ENCODE results near the gene TEDDM1.
A peak's percentile ranks its signal among the peaks of the same experiment; 100 is the strongest.
"Not testable (repeated sequence)": the region's sequence is repeated elsewhere in the genome, so short reads cannot be mapped to it uniquely, and the experiment has no call there.

TEDDM1 gene, protein sequence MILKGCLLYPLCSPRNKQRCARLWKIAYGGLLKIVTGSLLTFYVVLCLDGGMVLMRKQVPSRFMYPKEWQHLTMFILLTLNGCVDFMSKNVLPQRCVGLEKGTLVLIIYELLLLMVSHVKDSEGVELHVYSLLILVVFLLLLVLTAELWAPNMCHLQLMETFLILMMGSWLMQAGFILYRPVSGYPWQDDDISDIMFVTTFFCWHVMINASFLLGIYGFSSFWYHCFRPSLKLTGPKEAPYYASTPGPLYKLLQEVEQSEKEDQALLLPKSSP

DNA sequence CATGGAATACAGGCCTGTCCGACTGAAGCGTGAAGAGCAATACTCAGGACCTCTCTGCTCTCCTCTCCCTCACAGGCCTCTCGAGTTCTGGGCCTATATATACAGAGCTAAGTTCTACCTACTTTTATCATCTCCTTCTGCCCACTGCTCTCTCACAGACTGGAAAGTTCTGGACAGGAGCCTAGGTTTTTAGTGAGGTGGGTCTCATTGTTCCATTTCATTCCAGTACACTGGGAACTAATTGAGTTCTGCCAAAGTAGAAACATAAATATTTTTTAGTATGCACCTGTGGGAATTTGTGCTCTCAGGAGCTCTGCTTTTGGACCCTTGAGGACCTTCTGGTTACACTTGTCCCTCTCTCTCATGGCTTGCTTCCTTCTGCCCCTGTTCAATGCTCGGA lies at the start of gene TEDDM1:
Gene TEDDM1, minus strand, starts transcription at position 101 of the 400 bp plus-strand sequence. CDS start 182 bp downstream, outside the sequence.
- DNase-seq (ENCODE audit: low read depth in 2 of 2): no peak

DNA sequence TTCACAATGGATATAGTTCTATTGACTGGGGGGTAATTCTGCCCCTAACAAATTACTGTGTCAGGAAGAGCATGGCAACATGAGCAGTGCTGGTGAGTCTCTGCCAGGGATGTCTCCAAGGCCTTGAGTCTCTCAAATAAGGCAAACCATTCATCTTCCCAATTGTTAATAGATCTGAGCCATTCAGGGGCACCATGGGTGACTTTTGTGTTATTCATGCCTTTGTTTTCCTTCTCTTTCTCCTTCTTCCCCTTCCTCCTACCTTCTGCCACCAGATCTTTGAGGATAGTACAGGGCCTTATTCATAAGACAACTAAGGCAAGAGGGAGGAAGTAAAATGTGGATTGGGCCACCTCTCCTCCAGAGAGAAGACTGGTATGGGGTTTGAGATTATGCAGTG lies 49.6 kb upstream of the TEDDM1 start, which contains the start of gene RGSL1:
Gene RGSL1, plus strand, starts transcription at position 60 of the 400 bp plus-strand sequence. Its CDS starts 20 bp downstream, at position 80.
- no peak for DNase-seq (ENCODE audit: low read depth in 2 of 2)

DNA sequence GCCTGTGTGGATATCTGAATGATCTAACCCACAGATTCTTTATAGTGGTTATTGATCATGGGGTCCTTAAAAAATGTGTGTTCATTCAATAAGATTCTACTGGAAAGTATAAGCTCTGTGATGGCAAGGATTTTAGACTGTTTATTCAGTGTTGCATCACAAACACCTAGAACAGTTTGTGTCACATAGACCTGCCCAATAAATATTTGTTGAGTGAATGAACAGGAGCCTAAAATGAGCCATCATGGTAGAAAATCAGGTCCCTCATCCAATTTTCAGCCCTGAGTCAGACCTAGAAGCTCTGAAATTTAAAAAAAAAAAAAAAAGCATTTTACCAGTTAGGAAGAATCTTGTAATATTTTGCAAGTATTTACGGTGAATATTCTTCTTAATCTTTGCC lies 47.2 kb upstream of the TEDDM1 start:
- no peak for DNase-seq (ENCODE audit: low read depth in 2 of 2)

DNA sequence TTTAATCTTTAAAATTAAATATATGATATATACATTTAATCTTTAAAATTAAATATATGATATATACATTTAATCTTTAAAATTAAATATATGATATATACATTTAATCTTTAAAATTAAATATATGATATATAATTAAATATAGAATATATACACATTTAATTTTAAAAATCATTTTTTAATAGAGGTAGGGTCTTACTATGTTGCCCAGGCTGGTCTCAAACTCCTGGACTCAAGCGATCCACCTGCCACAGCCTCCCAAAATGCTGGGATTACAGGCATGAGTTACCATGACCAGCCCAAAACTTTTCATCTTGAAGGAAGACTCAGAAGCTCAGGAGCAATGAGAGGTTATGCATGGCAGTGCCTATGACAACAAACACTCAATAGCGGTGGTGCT lies 46.7 kb upstream of the TEDDM1 start:
- DNase-seq (ENCODE audit: low read depth in 2 of 2): not testable (repeated sequence)

DNA sequence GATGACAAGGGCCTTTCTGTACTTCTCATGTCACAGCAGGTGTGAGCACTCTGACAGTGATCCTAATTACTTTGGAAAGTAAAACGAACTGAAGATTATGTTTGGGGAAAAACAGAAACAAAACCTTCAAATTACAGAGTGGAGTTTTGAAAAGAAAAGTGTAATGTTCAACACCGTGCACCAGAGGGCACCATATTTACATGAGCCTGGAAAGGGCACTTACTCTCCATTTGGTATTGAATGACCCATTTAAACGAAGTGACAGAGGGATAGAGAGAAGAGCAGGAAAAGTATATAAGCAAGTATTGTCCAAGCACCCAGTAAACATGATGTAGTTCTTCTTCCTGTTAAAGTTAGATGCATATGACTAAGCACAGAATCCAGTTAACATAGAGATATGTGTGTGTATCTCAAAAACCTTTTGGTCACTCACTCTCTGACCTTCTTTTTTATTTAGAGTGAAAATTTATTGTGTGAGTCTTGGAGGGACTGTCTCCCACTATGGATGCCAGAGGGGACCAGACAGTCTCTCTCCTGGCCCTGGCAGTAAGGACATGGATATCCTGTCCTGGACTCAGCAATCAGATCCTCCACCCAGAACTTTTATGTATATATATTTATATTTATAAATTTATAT lies 45.7 kb upstream of the TEDDM1 start:
- no peak for DNase-seq (ENCODE audit: low read depth in 2 of 2)

DNA sequence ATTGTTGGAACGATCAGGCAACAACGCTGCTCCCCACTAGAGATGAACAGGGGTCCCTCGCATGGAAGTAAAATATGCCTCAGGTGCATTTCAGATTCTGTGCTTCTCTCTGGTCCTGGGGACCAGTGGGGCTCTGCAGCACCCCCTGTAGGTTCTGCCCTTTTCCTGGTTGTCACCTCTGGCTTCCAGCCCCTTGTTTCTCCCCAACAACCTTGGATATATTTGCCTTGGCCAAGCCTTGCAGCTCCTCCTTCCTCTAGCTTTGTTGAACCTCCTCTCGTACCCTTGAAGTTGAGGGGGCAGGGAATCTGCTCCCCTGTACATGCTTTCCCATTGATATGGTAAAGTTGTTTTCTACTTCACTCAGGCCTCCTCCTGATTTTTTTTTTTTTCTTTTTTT lies 44.0 kb upstream of the TEDDM1 start:
- no peak for DNase-seq (ENCODE audit: low read depth in 2 of 2)

DNA sequence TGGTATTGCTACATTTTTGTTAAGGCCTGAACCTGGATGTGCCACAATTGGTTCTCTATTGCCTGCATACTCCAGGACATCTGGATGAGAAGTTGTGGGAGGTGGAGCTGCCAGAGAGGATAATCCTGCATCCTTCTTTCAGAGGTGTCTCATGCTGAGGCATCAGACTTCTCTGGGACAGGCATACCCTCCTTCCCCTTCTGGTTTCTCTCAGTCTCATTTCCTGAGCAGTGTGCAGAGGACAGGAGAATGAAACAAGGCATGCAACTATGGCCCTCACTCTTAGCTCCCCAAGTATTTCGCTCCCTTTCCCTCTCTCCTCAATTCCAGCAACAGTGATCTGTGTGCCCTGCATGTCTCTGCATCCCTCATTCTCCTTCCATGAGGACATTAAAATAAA lies 41.9 kb upstream of the TEDDM1 start:
- DNase-seq (ENCODE audit: low read depth in 2 of 2): no peak

DNA sequence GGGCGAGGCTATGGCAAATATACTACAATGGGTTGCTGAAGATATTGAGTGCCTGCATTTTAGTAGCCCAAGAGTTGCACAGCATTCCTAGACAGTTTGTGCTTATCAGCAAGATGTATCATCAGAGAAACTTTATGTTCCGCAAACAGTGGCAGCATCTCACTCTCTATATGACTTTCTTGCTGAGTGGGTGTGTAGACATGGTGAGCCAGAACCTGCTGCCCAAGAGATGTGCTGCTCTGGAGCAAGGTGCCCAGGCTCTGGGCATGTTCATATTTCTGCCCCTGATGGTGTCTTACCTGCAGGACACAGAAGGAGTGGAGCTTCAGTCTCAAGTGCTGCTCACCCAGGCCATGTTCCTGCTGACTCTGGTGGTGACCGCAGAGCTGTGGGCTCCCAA lies 41.3 kb upstream of the TEDDM1 start:
- no peak for DNase-seq (ENCODE audit: low read depth in 2 of 2)

DNA sequence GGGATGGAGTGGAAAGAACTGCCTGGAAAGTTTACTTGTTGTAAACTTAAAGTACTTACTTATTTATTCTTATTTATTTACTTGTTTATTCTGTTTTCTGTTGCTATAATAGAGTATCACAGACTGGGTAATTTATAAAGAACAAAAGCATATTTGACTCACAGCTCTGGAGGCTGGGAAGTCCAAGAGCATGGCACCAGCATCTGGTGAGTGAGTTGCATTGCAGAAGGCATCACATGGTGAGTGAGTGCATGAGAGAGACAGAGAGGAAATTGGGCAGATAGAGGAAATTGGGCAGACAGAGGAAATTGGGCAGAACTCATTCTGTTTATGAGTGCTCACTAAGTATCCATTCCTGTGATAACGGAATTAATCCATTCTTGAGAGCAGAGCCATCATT lies 37.9 kb upstream of the TEDDM1 start:
- no peak for DNase-seq (ENCODE audit: low read depth in 2 of 2)

DNA sequence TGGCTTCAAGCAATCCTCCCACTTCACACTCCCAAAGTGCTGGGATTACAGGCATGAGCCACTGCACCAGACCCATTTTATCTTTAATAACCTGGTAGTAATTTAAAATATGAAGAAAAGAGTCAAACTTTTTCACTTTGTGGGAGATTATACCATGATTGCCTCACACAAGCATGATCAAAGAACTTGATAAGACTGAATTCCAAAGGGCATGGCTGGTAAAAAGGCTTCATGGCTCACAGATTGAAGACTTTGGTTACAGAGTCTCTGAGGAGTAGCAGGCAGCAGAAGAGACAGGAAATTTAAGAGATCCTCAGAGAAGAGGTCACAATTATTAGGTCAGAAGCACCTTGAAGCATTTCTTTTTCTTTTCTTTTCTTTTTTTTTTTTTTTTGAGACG lies 33.1 kb upstream of the TEDDM1 start:
- no peak for DNase-seq (ENCODE audit: low read depth in 2 of 2)

DNA sequence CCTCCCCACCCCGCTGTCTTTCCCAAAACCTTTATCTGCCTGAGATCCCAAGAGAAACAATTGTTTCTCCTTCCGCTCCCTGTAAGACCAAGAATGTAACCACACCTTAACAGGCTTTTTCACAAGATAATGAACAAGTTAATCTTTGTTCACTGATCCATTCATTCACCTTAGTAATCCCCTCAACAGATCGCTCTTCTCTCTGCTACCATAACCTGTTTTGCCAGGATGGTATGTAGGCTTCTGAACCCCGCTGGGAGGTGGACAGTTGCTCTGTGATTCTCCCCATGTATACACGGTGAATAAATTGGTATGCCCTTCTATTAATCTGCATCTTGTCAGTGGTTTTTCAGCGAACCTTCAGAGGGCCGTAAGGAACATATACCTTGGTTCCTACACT lies 30.8 kb upstream of the TEDDM1 start:
- no peak for DNase-seq (ENCODE audit: low read depth in 2 of 2)

DNA sequence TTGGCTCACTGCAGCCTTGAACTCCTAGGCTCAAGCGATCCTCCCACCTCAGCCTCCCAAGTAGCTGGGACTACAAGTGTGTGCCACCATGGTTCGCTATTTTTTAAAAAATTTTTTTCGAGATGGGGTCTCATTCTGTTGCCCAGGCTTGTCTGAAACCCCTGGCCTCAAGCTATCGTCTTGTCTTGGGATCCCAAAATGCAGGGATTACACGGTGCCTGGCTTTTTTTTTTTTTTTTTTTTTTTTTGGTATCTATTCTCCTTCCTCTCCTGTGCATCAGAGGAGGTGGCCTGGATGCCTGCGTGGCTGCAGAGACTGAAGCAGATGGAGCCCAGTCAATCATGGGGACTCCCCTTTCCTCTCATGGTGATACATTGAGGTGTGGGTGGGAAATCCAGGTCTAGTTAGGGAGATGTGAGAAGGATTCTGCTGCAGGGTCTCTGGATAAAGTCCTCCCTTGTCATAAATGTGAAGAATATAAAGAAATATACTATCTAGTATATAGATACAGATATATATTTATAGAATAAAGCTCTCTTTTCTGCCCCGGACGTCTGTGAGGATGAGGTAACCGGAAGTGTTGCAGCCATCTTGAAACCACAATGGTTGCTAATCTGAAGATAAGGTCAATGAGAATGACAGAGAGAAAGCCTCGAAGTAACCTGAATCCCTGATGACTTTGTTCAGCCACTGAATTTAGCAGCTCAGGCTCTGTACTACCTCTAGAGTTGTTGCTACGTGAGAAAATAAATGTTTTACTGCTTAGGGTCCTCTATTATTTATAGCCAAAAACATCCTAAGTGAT lies 30.0 kb upstream of the TEDDM1 start:
- DNase-seq (ENCODE audit: low read depth in 2 of 2): peak in 1 of 2 donors; percentile 21

DNA sequence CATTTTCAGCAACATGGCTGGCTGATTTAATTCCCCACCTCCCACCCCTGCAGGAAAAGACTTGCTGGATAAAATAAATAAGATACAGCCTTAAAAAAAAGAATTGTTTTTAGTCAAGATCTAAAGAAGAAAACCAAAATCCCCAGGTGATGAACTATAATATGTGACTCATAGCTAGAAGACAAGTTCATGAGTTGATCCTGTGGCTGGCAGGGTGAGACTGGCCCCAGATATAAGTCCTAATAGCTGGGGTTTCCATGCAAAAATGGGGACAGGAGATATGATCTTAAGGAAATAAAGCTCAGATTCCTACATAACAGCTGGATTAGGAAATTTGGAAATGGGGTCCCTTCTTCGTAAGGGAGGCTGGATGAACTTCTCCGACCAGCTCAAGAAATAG lies 27.6 kb upstream of the TEDDM1 start:
- DNase-seq (ENCODE audit: low read depth in 2 of 2): no peak

DNA sequence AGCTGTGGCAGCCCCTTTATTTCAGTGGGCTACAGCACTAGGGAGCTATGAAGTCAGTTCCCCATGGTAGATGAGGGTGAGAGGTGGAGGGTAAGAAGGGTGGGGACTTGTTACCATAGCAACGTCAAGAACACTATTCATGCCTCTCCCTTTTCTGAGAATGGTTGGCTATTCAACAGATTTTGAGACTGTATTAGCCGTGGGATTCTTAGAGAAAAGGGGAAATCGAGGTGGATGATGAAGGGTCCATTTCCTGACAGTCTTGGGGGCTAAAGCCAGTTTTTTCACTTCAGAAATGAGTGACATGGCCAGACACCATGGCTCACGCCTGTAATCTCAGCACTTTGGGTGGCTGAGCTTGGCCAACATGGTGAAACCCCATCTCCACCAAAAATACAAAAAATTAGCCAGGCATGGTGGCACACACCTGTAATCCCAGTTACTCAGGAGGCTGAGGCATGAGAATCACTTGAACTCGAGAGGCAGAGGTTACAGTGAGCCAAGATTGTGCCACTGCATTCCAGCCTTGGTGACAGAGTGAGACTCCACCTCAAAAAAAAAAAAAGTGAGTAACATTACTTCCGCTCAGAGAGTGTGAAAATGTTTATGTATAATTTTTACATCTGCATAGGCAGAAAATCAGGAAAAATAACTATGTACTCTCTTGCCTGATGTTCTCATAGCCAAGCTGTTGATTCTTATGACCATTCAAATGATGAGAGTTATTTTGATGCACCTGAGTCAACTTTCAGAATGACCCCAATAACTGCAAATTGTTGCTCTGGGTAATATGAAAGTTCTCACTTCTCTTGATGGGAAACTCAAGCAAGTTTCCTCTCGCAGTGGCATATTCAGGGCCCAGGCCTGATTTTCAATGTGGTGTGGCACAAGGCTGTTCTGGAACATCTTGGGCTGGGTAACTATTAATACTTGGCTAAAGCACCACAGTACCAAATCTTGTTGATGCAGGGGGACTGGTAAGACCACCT lies 26.3 kb upstream of the TEDDM1 start:
- no peak for DNase-seq (ENCODE audit: low read depth in 2 of 2)

DNA sequence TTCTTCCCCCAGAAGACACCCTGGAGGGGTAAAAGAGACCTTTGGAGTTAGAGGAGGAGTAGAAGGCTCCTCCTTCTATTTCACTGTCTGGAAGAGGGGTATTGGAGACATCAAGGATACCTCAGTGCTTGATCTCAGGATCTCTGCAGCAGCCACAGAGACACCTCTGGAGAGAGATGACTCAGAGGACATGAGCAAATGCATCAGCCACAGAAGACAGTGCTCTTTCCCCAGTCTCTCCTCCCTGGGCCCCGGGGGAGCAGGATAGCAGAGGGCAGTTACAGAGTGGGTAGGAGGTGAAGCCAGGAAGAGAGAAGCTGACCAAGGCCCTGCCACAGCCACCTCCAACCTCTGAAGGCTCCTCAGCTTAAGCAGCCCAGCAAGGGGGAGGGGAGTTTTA lies 15.3 kb upstream of the TEDDM1 start:
- DNase-seq (ENCODE audit: low read depth in 2 of 2): no peak

DNA sequence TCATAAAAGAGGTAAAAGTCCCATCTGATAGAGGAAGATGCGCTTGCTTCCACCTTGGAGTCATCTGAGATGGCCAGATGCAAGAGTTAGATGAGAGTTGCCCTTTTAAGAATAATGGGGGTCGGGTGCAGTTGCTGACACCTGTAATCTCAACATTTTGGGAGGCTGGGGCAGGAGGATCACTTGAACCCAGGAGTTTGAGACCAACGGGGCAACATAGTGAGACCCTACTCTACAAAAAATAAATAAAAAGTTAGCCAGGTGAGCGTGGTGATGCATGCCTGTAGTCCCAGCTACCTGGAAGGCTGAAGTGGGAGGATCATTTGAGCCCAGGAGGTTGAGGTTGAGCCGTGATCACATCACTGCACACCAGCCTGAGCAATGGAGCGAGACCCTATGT lies 13.5 kb upstream of the TEDDM1 start:
- no peak for DNase-seq (ENCODE audit: low read depth in 2 of 2)

DNA sequence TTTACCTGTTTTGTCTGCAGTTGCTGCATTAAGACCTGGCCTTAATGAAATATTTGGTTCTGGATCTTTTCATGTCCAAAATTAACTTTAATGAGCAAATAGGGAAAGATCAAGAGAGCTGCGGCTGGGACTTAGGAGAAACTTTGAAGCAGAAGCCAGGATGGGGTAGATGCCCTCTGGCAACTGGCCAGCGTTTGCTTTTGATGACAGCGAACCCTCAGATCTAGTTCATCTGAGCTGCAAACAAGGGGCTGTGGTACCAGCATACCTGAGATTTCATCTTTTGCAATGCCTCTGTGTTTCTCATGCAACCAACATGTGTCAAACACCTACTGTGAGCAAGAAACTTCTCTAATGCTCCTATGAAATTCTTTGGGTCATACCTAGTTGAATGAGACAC lies 13.0 kb upstream of the TEDDM1 start:
- no peak for DNase-seq (ENCODE audit: low read depth in 2 of 2)

DNA sequence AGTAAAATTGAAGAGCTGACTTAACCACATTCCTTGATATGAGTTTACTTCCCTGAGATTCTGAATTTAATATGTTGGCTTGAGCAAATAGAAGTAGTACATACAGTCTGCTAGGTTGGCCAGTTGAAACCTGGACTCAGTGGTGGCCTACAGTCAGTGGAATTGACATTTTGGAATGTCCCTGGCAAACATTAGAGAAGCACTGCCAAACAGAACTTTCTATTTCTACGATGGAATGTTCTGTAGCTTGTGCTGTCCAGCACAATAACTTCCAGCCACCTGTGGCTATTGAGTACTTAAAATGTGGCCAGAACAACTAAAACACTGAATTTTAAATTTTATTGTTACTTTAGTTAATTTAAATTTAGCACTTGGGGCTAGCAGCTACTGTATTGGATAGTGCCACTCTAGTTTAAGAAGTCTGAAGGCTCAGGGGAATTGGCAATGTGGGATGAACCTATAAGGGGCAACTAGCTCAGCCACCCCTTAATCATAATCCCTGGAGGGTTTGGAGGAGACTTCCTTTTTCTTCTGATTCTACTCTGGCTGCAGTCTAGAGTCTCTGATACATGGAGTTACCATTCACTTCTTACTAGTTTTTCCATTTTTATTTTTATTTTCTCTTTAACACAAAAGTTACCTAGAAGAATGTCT lies 10.3 kb upstream of the TEDDM1 start:
- DNase-seq (ENCODE audit: low read depth in 2 of 2): no peak

DNA sequence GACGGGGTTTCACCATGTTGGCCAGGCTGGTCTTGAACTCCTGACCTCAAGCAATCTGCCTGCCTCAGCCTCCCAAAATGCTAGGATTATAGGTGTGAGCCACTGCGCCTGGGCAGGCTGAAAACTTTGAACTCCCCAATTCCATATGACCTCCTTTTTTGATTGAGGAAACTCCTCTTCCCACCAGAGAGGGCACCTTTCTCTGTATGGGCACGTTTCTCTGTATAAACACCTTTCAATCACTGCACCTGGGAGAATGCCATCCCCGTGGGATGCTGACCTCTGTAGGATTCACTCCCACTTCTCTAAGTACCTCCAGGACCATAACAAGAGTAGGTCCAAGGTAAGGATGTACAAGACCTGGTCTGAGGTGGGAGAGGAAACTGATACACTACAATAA lies 9.7 kb upstream of the TEDDM1 start:
- no peak for DNase-seq (ENCODE audit: low read depth in 2 of 2)

DNA sequence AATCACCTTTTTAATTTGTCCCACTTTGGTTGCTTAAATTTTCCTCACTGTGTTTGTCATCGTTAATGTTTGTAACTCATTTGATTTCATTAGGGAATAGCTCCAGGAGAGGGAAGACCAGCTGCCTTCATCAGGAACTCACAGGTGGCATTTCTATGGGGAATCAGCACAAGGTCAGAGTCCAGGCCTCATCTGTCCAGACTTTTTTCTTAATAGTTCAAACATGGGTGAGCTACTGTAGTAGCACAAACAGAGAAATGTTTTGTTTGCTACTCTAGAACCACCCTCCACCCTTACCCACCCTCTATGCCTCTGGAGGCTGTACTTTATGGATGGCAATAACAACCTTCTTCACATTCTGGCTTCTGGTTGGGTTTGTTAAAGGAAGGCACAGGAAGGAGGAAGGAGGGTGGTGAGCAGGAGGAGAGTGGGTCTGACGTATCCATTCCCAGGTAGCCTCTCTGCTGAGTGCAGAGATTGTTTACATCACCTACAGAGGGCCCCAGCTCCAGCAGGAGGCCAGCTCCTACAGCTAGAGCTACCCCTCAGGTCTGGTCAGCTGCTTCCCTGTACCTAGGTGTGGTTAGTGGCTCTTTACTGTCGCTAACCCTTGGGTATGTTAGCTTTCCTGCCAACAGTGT lies 8.1 kb upstream of the TEDDM1 start:
- DNase-seq (ENCODE audit: low read depth in 2 of 2): no peak

DNA sequence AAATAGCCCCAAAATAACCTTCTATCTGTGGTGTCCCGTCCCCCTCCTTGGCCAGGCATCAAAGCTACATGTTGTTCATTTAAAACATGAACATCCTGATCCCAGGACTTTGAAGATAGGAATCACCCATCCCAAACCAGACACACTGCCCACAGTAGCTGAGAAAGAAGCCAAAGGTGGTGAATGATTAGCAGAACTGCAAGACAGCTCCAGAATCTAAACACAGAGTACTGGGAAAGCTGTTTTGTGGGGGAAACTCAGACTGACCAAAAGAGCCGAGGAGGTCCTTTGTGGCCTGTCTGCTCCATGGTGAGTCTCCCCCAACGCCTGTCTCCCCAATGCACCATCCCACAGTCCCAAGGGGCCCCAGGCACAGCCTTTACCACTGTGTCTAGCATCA lies 7.3 kb upstream of the TEDDM1 start:
- no peak for DNase-seq (ENCODE audit: low read depth in 2 of 2)

All from stimulated activated CD8-positive, alpha-beta memory T cell treated with anti-CD3 and anti-CD28 coated beads, Interleukin-2, amount 100 ng/mL, for 48 hours (primary cell).